HepG2 (cell line): ENCODE results near the gene MAP3K3. TPM values are rescaled to one million over a fixed set of nuclear protein-coding genes. Genes with fewer than 3 reads are reported as not detected.

ENCODE experiments used
- CREB1 ChIP-seq, 2 experiments: fragments of 450-650 bp in 1 of 2; IDR thresholded peaks; 2 replicates each; pipeline ENCODE4 v1.6.1; 2016 to 2017; ENCODE audit warnings: control low read depth in 1 of 2, mild to moderate bottlenecking in 1 of 2, missing compliant biosample characterization in 1 of 2, missing genetic modification characterization in 1 of 2
- FOXA3 ChIP-seq: IDR thresholded peaks from 2 replicates; pipeline ENCODE4 v1.6.1; 2016; ENCODE audit warnings: missing genetic modification reagents, missing compliant biosample characterization
- GZF1 ChIP-seq: sonication (generic); formaldehyde crosslinking; IDR thresholded peaks from 2 replicates; pipeline ENCODE4 v1.5.1; 2020; ENCODE audit warnings: mild to moderate bottlenecking, missing genetic modification reagents
- KAT7 ChIP-seq: IDR thresholded peaks from 2 replicates; pipeline ENCODE4 v1.6.1; 2018; ENCODE audit warnings: borderline replicate concordance, missing compliant biosample characterization
- MTA3 ChIP-seq: sonication (generic); formaldehyde crosslinking; IDR thresholded peaks from 2 replicates; pipeline ENCODE4 v1.4.0; 2020; ENCODE audit warnings: missing genetic modification reagents
- SMARCC2 ChIP-seq: fragments of 450-650 bp; IDR thresholded peaks from 2 replicates; pipeline ENCODE4 v1.6.1; 2017; ENCODE audit warnings: antibody characterized with exemption, mild to moderate bottlenecking
- SP2 ChIP-seq: sonication (generic); formaldehyde crosslinking; IDR thresholded peaks from 2 replicates; pipeline ENCODE4 v1.5.1; 2020; ENCODE audit warnings: mild to moderate bottlenecking, missing genetic modification reagents
- STAT5B ChIP-seq: sonication (generic); formaldehyde crosslinking; IDR thresholded peaks from 2 replicates; pipeline ENCODE4 v1.4.0; 2020; ENCODE audit warnings: missing genetic modification reagents
- ZC3H13 ChIP-seq: sonication (generic); formaldehyde crosslinking; IDR thresholded peaks from 2 replicates; pipeline ENCODE4 v1.8.1; 2023; ENCODE audit warnings: mild to moderate bottlenecking, missing genetic modification reagents, moderate library complexity
- ZNF792 ChIP-seq: IDR thresholded peaks from 2 replicates; pipeline ENCODE4 v1.6.1; 2016
- polyA plus RNA-seq, 8 experiments: library from polyadenylated mRNA; depleted of rRNA in 3 of 8; stranded (reverse) in 7 of 8; unstranded in 1 of 8; fragments of >200 nt; fragmentation: Illumina TruSeq in 4 of 8; extraction: Trizol in 4 of 8; gene quantifications; 2 replicates each; pipeline versions ENCODE4 v1.2.1 to v1.2.3, GENCODE V29; 2011 to 2016; ENCODE audit warnings: low read depth in 4 of 8, missing spikeins in 1 of 8, mixed read lengths in 1 of 8; ENCODE audit not compliant: insufficient read depth in 1 of 8
- total RNA-seq, 5 experiments: library from RNA; depleted of rRNA; stranded (reverse); fragments of >200 nt; fragmentation: Illumina TruSeq; extraction: Trizol; gene quantifications; 2 replicates each; pipeline ENCODE4 v1.2.3, GENCODE V29; 2016; ENCODE audit warnings: low read depth in 1 of 5
- TF ChIP-seq, protein P1 (sequence below): sonication (generic); formaldehyde crosslinking; IDR thresholded peaks from 2 replicates; pipeline ENCODE4 v1.4.0; 2020; ENCODE audit warnings: mild to moderate bottlenecking, missing genetic modification reagents
- TF ChIP-seq, protein P2 (sequence below), 2 experiments: sonication (generic) in 1 of 2; formaldehyde crosslinking in 1 of 2; IDR thresholded peaks; 2 replicates each; pipeline versions ENCODE4 v1.6.1 to v1.9.0; 2014 to 2022; ENCODE audit warnings: antibody characterized with exemption in 1 of 2, borderline replicate concordance in 1 of 2, inconsistent platforms in 1 of 2, low read depth in 1 of 2, missing genetic modification reagents in 1 of 2
- TF ChIP-seq, protein P3 (sequence below): sonication (generic); formaldehyde crosslinking; IDR thresholded peaks from 2 replicates; pipeline ENCODE4 v1.5.0; 2020; ENCODE audit warnings: mild to moderate bottlenecking, missing genetic modification reagents, moderate library complexity

The MAP3K3 gene
- total and polyA plus RNA-seq, 2 of the 13 experiments (the other 11 are each of a cell fraction or from before 2014, with no cell fraction given), result 17.7 to 21.8 TPM

- TF ChIP-seq, protein P1, sequence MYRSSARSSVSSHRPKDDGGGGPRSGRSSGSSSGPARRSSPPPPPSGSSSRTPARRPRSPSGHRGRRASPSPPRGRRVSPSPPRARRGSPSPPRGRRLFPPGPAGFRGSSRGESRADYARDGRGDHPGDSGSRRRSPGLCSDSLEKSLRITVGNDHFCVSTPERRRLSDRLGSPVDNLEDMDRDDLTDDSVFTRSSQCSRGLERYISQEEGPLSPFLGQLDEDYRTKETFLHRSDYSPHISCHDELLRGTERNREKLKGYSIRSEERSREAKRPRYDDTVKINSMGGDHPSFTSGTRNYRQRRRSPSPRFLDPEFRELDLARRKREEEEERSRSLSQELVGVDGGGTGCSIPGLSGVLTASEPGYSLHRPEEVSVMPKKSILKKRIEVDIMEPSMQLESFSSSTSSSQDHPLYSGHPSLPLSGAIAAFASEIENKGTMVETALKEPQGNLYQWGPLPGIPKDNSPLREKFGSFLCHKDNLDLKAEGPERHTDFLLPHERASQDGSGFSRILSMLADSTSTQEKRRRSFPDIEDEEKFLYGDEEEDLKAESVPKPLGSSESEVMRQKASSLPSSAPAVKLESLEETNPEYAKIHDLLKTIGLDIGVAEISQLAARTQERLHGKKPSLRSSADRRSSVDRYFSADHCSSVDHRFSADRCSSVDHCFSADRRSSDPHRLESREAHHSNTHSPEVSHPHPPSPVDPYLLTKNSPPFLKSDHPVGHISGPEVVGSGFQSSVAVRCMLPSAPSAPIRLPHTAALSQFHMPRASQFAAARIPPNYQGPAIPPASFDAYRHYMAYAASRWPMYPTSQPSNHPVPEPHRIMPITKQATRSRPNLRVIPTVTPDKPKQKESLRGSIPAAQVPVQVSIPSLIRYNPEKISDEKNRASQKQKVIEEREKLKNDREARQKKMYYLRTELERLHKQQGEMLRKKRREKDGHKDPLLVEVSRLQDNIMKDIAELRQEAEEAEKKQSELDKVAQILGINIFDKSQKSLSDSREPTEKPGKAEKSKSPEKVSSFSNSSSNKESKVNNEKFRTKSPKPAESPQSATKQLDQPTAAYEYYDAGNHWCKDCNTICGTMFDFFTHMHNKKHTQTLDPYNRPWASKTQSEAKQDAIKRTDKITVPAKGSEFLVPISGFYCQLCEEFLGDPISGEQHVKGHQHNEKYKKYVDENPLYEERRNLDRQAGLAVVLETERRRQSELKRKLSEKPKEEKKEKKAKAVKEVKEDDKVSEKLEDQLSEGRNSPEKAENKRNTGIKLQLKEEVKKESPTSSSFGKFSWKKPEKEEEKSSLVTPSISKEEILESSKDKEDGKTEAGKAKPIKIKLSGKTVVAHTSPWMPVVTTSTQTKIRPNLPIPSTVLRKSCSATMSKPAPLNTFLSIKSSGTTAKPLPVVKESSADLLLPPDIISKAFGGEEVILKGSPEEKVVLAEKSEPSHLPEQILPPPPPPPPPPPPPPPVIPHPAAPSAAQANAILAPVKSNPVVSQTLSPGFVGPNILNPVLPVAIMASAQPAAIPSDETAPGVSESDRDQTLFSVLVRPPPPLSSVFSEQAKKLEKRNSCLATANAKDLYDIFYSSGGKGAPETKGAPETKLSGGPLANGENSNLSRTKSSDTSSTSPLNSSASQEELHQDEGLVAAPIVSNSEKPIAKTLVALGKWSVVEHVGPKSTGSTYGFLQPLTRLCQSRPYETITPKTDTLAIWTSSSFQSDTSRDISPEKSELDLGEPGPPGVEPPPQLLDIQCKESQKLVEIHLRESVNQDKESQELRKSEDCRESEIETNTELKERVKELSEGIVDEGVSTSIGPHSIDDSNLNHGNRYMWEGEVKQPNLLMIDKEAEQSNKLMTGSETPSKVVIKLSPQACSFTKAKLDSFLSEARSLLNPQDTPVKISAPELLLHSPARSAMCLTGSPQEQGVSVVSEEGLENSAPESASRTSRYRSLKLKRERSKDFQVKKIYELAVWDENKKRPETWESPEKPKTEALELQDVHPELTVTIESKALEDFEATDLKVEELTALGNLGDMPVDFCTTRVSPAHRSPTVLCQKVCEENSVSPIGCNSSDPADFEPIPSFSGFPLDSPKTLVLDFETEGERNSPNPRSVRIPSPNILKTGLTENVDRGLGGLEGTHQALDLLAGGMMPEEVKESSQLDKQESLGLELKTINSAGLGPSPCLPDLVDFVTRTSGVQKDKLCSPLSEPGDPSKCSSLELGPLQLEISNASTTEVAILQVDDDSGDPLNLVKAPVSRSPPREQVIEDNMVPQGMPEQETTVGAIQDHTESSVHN (CRISPR knock-in tag), result no peak
- TF ChIP-seq FOXA3 (CRISPR knock-in tag), result no peak
- 0 out of 2 replicates have a peak, but pooled peaks have one; percentile 17 for TF ChIP-seq KAT7
- TF ChIP-seq STAT5B (CRISPR knock-in tag), result no peak
- TF ChIP-seq, protein P2, sequence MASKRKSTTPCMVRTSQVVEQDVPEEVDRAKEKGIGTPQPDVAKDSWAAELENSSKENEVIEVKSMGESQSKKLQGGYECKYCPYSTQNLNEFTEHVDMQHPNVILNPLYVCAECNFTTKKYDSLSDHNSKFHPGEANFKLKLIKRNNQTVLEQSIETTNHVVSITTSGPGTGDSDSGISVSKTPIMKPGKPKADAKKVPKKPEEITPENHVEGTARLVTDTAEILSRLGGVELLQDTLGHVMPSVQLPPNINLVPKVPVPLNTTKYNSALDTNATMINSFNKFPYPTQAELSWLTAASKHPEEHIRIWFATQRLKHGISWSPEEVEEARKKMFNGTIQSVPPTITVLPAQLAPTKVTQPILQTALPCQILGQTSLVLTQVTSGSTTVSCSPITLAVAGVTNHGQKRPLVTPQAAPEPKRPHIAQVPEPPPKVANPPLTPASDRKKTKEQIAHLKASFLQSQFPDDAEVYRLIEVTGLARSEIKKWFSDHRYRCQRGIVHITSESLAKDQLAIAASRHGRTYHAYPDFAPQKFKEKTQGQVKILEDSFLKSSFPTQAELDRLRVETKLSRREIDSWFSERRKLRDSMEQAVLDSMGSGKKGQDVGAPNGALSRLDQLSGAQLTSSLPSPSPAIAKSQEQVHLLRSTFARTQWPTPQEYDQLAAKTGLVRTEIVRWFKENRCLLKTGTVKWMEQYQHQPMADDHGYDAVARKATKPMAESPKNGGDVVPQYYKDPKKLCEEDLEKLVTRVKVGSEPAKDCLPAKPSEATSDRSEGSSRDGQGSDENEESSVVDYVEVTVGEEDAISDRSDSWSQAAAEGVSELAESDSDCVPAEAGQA (IDR thresholded peaks at IDR 0.05; ENCODE audit: low read depth), result no peak
- TF ChIP-seq, protein P2 (CRISPR knock-in tag; IDR thresholded peaks at IDR 0.05; ENCODE audit: borderline replicate concordance), result no peak
- TF ChIP-seq ZC3H13 (CRISPR knock-in tag), result no peak
- TF ChIP-seq CREB1 (IDR thresholded peaks at IDR 0.05), result no peak
- no peak for TF ChIP-seq CREB1 (CRISPR knock-in tag; IDR thresholded peaks at IDR 0.05)
- TF ChIP-seq GZF1 (CRISPR knock-in tag), result no peak
- no peak for TF ChIP-seq MTA3
- TF ChIP-seq, protein P3, sequence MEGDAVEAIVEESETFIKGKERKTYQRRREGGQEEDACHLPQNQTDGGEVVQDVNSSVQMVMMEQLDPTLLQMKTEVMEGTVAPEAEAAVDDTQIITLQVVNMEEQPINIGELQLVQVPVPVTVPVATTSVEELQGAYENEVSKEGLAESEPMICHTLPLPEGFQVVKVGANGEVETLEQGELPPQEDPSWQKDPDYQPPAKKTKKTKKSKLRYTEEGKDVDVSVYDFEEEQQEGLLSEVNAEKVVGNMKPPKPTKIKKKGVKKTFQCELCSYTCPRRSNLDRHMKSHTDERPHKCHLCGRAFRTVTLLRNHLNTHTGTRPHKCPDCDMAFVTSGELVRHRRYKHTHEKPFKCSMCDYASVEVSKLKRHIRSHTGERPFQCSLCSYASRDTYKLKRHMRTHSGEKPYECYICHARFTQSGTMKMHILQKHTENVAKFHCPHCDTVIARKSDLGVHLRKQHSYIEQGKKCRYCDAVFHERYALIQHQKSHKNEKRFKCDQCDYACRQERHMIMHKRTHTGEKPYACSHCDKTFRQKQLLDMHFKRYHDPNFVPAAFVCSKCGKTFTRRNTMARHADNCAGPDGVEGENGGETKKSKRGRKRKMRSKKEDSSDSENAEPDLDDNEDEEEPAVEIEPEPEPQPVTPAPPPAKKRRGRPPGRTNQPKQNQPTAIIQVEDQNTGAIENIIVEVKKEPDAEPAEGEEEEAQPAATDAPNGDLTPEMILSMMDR (CRISPR knock-in tag), result no peak
- no peak for TF ChIP-seq SP2
- TF ChIP-seq ZNF792 (CRISPR knock-in tag), result no peak
- no peak for TF ChIP-seq SMARCC2
These were observed 565 bp downstream of the MAP3K3 start (continued) for GRCh38 chr17:63622574-63623390.
